RPMI8226 (cell line): Measurements from ENCODE around the gene KLHL9.

Experiments
- DNase-seq: peaks from one replicate; pipeline ENCODE4 v3.0.0-alpha.2; 2015

KLHL9 gene

GRCh38 chr9:21317956-21318923, 17.0 kb downstream of the KLHL9 start:
- peak; percentile 54 for DNase-seq

DNA sequence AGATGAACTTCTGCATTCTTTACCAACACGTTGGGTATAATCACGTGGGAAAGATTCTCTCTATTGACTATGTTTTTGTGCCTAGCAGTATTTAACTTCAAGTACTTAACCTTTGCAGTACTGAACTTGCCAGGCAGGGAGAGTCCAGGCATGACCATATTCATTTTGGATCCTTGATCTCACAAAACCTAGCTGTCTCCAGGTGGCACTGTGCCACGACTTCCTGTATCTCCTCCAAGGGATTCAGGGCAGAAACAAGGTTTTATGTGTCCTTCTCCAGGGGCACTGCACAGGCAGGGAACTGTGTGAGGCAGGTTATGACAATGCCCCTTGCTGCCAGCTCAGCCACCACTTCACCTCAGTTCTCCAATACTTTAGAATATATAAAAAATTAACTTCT, 18.3 kb downstream of the KLHL9 start:
- DNase-seq, result no peak

DNA sequence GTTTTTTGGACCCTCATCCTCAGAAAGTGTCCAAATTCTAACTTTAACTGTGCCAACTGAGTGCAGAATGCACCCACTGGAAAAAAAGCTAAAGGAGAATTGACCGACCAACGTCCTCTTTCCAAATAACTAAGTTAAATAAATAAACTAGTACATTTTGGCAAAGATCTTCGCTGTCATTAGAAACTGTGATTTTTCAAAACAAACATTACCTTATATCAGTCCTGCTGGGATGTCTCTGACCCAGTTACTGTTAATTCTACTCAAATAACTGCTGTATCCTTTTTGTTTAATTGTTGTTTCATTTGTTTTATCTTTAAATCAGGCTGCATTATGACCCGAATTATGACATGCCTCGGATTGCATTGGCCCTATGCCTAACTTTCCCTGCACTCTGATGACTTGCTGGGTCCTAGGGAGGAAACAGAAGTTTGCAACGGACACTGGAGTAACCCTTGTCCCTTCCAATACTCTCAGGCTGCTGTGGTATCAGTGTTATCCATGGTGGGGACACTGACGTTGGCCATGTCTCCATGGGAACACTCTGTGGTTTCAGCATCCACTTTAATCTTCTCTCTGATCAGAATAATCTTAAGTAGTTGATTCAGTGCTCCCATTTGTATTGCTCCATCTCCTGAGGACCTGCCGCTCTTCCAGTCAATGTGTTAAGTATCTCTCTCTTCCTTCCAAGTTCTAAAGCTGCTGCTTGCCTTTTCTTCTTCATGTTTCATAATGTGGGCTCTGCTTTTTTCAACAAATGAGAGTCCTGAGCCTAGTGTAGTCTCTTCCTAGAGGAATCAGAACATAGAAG, 19.0 kb downstream of the KLHL9 start:
- DNase-seq, result no peak

DNA sequence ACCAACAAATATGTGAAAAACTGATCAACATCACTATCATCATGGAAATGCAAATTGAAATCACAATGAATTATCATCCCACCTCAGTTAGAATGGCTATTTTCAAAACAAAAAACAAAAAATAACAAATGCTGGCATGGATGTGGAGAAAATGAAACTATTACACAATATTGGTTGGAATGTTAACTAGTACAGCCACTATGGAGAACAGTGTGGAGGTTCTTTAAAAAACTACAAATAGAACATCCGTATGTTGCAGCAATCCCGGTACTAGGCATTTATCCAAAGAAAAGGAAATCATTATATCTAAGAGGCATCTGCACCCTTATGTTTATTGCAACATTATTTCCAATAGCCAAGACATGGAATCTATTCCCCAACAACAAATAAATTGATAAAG, 21.1 kb downstream of the KLHL9 start:
- DNase-seq, result no peak

DNA sequence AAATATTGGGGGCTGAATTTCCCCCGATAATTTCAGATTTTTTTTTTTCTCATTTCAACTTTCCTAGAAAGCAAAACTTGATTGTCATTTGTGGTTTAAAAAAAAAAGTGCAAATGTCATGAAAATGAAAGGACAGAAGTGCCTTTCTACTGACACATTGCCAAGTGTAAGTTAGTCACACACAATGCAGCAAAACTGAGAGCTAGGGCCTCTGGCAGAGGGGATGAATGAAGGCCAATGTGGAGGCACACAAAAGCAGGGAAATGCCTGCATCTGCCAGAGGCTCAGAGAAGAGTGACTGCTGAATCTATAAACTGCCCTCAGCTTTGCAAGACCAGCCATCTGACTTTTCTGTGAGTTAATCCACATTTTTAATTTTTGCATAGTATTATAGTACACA, 23.3 kb downstream of the KLHL9 start:
- DNase-seq, result peak; percentile 69

DNA sequence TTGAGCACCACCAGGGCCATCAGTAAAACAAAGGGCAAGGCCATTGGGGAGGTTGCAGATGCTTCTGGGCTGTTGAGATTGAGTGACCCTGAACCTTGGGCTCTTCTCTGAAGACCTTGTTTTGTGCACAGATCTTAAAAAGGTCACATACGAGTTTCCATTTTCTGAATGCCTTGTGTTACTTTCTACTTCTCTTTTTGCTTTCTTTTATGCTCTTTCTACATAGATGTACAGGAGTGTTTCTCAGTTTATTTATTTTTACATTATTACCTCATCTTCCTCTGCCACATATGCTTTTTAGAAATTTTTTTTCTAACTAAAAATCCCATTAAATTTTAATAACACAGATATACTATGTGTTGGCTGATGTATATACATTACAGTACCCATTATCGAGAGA, 30.0 kb downstream of the KLHL9 start, which contains the start of gene IFNA5:
Gene IFNA5, minus strand, starts transcription at position 101 of the 400 bp plus-strand sequence. Its CDS starts 57 bp downstream, at position 44.
- no peak for DNase-seq

- DNase-seq, result peak; percentile 17
Observed at GRCh38 chr9:21295992-21296391, 39.2 kb downstream of the KLHL9 start.

GRCh38 chr9:21294904-21295538, 40.2 kb downstream of the KLHL9 start:
- peak; percentile 56 for DNase-seq

DNA sequence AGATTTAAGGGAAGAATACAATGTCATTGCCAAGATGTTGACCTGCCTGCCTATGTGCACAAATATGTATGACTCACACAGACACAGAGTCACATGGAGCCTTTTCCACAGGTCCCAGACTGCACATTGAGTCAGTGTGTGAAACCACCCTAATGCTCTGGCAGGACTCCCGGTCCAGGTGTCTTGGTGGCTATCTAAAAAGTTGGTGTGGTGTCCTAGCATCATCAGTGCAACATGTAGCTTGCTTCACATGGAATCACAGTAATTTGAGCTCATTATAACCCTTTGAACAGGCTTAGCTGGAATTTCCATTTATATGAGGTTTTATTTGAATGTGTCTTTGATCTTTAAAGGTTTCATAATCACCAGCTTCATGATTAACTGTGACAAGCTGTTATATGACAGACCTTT, 40.8 kb downstream of the KLHL9 start:
- peak; percentile 86 for DNase-seq

- DNase-seq, result no peak
Observed at GRCh38 chr9:21289848-21290247, 45.4 kb downstream of the KLHL9 start.

GRCh38 chr9:21287280-21287679, 47.9 kb downstream of the KLHL9 start:
- DNase-seq, result peak; percentile 14

DNA sequence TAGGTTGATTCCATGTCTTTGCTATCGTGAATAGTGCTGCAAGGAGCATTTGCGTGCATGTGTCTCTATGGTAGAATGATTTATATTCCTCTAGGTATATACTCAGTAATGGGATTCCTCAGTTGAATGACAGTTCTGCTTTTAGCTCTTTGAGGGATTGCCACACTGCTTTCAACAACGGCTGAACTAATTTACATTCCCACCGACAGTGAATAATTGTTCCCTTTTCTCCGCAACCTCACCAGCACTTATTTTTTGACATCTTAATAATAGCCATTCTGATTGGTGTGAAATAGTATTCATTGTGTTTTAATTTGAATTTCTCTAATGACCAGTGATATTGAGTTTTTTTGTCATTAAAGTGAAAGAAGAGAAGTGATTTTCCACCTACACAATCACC, 48.5 kb downstream of the KLHL9 start:
- no peak for DNase-seq

- no peak for DNase-seq
Observed at GRCh38 chr9:21286099-21286498, 49.1 kb downstream of the KLHL9 start.

DNA sequence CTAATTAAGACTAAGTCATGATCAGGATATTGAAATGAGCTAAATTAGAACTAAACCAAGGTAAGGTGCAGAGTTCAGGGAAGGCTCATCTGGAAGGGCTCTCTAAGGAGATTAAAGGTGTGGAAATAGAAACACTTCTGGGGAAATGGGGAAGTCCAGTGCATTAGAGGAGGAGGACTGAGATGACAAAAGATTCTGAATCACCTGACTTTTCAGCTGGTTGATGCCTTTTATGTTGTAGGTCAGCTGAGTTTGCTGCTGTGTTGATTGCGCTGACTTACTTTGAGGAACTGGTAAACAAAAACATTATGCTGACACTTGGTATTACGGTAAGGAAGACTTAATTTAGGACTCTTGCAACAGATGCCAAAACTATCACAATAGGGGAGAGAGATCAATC, 53.9 kb downstream of the KLHL9 start:
- peak; percentile 10 for DNase-seq
